GM21717 (cell line): Measurements from ENCODE around the gene HOXC9.
A peak's percentile ranks its signal among the peaks of the same experiment; 100 is the strongest.

ENCODE experiments used
- ATAC-seq: cut with Tn5 transposase; IDR thresholded peaks from one replicate; pipeline ENCODE4 v1.9.1; 2021; ENCODE audit warnings: mild to moderate bottlenecking, moderate library complexity; ENCODE audit not compliant: unreplicated experiment

Gene HOXC9

DNA sequence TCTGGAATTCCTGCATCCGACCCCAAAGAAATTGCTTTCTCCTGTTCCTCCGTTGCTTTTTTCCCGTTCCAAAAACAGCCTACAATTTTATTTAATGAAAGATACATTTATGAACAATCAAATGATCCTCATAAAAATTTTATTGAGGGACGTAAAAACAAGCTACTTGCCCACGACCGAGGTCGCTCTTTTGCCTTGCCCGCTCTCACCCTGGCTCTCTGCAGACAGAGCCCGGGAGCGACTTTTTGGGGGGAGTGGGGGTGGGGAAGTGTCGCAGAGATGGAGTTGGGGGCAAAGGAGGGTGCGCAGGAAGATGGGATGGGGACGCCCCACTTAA lies 1.1 kb upstream of the HOXC9 start:
- ATAC-seq, result no peak

DNA sequence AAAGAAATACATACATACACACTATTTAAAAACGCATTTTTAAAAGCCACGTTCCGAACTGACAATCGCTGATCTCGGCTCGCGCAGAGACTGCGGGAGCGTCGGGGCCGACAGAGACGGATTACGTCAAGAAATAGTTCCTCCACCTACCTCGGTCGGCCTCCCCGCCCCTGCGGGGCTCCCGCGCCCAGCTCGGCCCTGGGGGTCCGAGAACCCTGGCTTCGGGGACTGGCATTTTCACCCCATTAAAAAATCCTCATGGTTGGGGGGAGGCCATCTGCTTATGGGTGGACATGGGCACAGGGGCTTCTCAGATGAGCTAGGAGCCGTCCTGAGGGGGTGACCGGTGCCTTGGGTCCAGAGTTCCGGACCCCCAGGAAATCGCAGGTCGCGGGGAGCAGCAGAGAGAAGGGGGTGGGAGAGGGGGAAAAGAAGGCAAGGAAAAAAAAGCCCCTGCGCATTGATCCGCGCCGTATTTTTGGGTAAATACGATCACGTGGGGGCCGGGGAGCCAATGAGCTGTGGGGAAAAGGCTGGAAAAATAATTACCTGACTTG lies 324 bp upstream of the HOXC9 start:
- no peak for ATAC-seq

DNA sequence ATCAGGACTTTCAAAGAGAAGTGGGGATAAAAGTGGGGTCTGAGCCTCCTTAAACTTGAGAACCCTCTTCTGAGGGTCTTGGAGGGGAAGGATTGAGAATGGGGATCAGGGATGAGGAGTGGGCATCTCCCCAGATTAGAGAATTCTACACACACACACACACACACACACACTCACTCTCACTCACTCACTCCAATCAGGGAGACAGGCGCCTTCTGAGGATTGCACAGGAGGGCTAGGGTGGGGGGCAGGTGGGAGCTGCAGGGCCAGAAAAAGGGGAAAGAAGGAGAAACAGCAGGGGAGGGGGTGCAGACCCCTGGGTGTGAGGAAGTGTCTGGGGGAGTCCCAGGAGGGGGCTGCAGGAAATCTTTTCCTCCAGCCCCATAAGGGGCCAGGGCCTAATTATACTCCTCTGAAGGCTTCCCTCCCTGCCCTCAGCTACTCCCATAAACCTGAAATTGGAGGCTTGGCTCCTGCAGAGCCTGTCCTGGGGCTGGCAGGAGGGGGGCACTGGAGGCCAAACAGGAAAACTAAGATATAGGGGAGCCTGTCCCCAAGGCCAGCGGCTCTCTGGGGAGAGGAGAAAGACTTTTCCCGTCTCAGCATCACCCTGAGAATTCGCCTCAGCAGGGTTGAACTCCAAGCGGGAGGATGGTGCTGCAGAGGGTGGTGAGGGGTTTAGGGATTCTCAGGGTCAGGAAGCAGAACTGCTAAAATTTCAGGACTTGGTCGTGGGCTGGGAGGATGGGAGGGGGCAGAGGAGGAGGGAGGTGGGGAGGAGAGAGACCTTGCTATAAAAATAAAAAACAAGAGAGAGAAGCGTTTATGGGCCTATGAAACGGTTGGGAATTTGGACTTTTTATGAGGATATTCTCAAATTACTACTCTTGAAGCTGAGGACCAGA lies 1.6 kb downstream of the HOXC9 start:
- no peak for ATAC-seq

DNA sequence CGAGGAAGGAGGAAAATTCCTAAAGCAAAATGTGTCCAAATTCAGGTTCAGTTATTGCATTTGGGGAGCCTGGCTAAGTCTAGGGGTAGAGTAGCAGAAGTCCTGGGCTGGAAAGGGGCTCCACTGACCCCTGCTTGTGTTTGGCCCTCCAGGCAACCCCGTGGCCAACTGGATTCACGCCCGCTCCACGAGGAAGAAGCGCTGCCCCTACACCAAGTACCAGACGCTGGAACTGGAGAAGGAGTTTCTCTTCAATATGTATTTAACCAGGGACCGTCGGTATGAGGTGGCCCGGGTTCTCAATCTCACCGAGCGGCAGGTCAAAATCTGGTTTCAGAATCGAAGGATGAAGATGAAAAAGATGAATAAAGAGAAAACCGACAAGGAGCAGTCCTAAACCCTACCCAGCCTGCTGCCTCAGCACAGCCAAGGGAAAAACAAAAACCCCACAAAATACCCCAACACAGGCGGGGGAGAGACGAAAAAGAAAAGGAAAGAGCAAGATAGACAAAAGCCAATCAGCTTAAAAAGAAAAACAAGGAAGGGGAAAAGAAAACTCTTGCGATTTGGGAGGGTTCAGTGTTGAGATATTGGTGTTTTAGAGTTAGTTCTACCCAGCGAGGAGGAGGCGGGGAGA lies 2.4 kb downstream of the HOXC9 start:
- no peak for ATAC-seq

DNA sequence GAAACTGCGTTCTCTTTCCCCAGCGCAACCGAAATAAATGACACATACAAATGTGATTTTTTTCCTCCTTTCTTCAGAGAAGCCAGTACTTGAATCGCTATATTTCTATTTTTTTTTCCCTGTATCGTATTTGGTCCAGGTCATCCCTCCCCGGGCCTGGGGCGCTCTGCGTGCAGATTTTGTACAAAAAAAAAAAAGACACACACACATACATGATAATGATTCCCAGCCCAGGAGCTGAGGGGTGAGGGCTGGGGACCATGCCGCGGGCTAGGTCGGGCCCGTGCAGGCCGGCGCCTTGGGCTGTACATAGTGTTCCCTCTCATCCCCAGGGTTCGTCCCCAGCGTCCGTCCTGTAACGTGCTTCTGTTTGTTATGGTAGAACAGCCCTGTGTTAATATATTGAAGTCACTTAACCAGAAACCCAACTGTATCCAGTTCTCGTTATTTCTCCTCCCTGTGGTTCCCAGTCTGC lies 3.0 kb downstream of the HOXC9 start:
- ATAC-seq, result no peak

DNA sequence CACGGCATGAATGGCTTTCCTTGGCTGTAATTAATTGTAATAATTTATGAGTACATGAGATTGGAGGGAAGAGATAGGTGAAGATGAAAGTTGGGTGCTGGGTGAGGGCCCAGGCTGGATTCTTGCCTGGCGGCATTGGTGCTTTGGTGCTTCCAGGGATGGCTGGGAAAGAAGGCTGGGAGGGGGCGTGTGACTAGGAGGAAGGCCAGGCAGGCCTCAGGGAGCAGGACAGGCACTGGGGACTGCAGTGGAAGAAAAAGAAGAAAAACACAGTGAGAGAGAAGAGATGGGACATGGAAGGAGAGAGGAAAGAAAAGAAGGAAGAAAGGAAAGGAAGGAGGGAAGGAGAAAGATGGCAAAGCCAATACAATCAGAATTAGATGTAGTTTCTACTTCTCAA lies 3.7 kb downstream of the HOXC9 start:
- ATAC-seq, result no peak

DNA sequence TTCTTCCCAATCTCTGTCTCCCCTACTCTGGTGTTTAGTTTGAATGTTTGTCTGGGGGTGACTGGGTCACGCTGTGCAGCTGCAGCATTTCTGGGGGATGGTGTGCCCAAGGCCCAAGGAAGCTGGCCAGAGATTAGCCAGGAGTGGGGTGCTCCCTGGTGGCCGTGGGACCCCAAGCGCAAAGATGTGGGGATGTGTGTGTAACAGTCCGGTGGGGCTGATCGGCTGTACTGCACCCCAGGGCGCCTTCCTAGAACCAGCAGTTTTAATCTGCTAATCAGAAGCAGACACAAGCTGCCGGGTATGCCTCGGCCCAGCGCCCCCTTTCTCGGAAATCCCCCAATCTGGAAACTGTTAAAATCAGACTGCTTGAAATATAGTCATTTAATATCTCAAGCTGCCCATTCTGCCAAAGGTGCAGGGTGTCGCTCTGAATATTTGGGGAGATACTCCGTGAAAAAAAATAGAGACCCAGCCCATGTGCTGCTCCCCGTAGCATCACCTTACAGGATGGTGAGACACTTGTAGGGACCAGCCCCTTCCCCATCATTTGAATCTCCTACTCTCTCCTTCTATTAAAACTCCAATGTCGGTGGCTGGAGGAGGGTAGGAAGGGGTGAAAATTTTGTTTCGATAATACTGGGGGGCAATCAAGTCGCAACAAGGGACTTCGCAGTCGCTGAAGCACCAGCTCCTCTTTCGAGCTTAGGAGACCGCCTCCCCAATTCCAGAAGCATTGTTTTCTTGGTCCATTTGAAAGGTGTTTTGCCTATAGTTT lies 4.3 kb downstream of the HOXC9 start:
- ATAC-seq, result no peak

DNA sequence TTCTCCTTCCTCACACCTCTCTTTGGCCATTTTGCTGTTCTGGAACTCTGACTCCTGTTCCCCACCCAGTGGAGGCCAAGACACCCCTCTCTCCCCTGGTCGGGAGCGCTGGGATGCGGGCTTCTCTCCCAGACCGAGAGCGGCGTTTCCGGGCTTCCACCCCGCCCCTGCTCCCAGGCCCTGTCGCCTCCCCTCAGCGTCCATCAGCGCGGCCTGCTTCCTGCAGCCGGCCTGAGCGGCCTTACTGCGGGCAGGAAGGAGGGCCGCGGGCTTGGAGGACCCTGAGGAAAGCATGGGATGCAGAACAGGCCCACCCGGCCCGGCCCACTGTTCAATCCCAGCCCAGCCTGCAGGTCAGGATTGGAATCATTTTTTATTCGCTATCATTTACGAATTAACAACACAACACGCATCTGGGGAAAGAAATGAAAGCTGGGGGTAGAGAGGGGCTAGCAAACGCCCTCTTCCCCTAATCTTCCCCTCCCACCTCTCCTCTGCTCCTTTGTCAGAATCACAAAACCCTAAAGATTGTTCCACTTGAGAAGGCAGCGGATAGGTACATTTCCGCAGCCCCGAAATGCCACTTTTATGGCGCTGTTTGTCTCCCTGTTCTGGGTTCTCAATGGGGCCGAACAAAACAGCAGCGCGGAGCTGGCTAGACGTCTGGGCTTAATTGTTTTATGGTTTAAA lies 5.0 kb downstream of the HOXC9 start:
- no peak for ATAC-seq

DNA sequence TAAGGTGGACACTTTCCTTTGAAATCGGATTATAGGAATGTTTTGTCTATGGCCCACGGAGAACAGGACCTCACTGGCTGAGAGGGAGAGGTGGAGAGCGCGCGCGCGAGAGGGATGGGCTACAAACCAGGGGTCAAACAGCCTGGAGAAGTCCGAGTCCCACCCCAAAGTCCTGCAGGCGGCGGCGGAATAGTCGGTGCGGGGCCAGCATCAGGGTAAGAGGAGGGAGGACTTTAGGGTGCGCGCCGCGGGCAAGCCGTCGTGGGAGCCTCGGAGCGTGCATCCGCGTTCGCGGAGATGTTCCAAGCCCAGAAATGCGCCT lies 5.5 kb downstream of the HOXC9 start:
- ATAC-seq, result no peak

DNA sequence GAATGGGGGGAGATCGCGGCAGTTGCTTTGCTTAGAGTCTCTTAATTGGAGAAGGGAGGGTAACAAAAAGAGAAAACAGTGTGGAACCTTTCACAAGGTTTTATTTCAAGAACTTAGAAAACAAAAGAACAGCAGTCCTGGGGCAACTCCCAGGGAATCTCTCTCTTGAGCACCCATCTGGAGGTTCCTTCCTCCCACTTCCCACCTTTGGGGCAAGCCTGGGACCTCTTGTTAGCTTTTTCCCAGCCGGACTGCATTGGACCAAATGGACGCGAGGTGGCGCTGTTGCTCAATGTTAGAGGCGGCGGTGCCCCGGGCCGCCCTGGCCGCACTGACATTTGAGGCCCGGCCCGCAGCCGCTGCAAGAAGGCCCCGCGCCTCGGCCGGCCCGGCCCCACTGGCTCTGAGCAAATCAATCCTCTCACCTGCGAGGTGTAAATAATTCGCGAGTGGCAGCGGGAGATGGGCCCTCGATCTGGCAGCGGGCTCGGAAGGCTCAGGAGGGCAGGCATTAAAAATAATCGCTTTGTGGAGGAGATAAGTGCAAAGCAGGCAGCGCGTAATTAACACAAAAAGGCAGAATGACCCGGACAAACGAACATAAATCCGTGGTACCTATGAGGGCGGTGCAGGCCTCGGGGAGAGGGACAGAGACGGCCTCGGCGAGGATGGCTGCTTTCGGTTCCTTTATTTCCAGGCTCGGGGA lies 6.0 kb downstream of the HOXC9 start:
- peak; percentile 67 for ATAC-seq

DNA sequence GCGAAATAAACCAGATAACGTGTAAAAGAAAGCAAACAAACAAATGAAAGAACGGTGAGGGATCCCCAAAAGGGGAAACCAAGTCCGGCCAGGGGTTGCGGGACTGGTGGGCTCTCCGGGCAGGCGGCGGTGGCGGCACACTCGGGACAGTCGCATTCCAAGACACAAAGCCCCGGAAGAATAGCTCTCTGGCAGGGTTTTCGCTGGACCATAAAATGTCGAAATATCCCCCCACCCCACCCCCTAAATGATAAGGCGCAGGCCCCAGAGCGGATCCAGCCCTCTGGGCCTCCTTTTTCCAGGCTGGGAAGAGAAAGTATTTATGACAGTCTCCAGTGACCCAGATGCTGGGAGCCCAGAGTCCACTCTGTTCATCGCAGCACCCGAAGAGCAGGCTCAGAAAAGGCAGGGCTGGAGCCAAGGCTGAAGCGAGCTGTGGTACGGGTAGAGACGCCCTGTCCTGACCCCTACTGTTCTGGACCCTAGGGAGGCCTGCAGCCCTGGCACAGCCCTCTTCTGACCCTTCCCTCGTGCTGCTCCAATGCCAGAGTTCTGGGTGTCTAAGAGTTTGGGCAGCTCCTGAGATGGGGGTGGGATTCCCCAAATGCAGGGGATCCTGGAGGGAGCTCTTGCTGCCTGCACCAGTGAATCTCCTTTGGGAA lies 6.7 kb downstream of the HOXC9 start:
- ATAC-seq, result no peak

DNA sequence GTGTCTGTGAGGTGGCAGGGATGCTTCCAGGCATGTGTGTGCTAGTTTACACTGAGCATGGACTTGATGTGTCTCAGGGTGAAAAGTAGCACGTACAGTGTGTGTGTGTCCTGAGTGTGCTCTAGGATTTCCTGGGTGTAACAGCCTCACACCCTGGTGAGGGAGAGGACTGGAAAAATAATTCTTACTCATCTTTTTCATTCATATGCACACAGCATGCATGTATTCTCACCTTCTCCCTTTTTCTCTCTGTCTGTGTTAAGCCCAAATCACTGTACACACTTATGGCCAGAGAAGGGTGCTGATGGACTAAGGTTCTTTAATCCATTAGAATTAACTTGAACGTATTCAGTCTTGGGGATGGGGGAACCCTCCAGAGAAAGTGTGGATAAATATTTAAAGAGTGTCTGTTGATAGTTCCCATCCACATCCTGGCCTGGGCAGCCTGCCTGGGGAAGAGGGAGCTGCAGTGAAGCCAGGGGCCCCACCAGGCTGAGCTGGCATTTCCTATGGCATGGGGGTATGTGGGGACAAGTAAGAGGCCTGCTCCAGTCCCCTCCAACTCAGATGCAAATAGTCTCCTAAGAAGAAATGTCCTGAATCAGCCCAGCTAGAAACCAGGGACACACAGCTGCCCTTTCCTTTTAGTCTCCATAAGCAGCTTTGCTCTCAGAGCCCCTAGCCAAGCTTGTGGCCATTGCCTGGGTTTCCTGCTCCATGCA lies 7.7 kb downstream of the HOXC9 start:
- no peak for ATAC-seq

DNA sequence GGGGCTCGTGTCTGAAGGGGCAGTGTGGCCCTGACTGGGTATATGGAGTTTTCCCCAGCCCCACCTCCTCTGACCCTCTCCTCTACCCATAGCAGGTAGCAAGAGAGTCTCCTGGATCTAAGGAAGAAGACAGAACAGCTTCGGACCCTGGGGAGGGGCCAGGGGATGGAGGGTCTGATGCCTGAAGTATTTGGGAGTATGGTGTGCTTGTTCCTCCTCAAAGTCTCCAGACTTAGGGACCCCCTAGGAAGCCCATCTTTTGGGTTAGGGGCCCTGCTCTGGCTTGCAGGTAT lies 8.2 kb downstream of the HOXC9 start:
- no peak for ATAC-seq

DNA sequence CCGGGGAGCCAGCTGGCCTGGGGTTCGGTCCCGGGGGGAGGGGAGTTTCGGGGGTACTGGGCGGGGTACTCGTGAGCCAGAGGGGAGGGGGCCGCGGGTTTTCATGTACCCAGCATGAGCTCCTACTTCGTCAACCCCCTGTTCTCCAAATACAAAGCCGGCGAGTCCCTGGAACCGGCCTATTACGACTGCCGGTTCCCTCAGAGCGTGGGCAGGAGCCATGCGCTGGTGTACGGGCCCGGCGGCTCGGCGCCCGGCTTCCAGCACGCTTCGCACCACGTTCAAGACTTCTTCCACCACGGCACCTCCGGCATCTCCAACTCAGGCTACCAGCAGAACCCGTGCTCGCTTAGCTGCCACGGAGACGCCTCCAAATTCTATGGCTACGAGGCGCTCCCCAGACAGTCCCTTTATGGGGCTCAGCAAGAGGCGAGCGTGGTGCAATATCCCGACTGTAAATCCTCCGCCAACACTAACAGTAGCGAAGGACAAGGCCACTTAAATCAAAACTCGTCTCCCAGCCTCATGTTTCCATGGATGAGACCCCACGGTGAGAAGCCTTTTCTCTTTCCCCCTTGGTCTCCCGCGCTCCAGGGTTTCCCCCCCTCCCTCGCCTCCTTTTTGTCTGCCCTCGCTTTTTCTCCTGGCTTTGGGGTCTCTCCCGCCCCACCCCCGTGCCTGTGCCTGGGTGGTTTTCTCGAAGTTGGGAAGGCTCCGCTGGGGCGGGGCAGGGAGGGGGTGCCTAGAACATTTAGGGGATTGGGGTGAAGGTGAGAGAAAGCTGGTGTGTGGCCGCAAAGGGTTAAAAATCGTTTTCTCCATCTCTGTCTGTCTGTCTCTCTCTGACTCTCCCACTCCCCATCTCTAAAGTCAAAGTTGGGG lies 9.5 kb downstream of the HOXC9 start:
- ATAC-seq, result no peak

DNA sequence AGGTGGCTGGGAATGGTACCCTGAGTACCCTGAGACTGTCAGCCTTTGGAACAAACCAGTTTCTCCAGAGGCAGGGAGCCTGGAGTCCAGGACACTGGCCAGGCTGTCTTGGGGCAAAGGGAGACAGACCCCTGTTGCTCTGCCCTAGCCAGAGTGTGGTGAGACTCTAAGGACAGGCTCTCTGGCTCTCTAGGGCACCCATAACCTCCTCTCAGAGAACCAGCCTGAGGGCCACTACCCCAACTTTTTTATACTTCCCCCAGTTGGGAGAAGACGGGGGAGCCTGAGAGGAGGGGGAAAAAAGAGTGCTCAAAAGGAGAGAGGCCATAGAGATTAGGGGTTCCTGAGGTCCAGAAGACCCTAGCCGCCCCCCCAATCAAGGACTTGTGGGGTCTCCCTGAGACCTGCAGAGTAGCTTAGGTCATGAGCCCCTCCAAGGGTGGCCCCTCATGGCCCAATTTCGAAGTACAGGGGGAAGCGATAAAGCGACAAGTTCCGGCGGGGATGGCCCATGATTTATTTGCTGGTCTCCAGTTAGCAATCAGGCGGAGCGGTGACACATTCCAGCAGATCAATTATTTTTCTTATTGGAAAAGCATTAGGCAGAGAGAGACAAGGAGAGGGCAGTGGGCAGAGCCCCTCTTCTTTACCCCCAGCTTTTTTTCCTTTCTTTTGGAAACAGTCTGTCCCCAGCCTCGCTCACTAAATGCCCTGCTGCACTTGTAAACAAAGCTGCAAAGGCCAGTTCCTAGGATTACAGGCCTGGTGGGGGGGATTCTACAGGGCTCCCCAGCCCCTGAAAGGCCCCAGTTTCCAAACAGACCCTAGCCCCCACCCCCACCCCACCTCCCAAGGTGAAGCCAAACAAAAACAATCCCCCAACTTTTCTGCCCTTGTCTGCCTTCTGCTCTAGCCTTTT lies 10.4 kb downstream of the HOXC9 start:
- ATAC-seq, result no peak

DNA sequence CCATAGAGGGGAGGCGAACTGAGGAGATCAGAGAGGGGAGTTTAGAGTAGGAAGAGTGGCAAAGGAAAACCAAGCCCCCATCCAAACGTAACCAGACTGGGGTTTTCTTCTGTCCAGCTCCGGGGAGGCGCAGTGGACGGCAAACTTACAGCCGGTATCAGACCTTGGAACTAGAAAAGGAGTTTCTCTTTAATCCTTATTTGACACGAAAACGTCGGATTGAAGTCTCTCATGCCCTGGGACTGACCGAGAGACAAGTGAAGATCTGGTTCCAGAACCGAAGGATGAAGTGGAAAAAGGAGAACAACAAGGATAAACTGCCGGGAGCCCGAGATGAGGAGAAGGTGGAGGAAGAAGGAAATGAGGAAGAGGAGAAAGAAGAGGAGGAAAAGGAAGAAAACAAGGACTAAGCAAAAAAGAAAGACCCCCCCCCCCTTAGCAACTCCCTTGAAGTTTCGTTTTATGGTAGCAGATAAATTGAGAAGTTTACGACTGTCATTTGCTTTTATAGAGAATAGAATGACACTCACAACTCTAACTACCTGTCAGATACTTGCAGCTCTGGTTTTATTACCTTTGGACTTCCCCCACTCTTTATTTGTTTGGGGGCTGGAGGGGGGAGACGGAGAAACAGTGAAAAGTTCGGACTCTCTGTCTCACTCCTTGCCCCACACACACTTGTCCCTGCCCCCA lies 11.2 kb downstream of the HOXC9 start:
- no peak for ATAC-seq
